ENCODE results near the gene CC2D2A. TPM values are rescaled to one million over a fixed set of nuclear protein-coding genes. Genes with fewer than 3 reads are reported as not detected.

Gene CC2D2A
- total RNA-seq, 1 experiment from 2014 or later, result 13.0 TPM

DNA sequence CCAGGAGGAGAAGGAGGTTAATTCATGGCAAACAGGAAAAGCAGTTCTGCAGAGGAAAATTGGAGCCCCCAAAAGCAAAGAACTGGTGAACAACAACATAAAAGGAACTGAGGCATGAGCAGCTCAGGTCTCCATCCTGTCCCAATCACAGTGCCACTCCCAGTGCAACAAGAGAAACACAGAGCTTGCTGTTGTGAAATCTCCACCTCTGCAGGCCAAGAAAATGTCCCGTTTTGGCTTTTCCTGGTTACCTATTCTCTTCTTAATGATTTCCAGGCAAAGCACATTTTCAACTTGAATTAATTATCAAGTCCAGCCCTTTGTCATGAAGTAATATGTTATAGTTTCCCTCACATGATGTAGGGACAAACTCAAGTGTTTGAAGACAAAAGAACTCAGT, 41.1 kb upstream of the CC2D2A start:
- intact Hi-C loops (cut with micrococcal nuclease), result no loop called here
- H4K20me1 ChIP-seq (ENCODE audit: insufficient read depth), result no peaks in the 10 kb centered on the region
- H3K36me3 ChIP-seq (ENCODE audit: control insufficient read depth in 1 of 2, insufficient read depth in 2 of 2, low read length in 2 of 2), result no peaks in the 10 kb centered on the region
- TF ChIP-seq, protein P1, sequence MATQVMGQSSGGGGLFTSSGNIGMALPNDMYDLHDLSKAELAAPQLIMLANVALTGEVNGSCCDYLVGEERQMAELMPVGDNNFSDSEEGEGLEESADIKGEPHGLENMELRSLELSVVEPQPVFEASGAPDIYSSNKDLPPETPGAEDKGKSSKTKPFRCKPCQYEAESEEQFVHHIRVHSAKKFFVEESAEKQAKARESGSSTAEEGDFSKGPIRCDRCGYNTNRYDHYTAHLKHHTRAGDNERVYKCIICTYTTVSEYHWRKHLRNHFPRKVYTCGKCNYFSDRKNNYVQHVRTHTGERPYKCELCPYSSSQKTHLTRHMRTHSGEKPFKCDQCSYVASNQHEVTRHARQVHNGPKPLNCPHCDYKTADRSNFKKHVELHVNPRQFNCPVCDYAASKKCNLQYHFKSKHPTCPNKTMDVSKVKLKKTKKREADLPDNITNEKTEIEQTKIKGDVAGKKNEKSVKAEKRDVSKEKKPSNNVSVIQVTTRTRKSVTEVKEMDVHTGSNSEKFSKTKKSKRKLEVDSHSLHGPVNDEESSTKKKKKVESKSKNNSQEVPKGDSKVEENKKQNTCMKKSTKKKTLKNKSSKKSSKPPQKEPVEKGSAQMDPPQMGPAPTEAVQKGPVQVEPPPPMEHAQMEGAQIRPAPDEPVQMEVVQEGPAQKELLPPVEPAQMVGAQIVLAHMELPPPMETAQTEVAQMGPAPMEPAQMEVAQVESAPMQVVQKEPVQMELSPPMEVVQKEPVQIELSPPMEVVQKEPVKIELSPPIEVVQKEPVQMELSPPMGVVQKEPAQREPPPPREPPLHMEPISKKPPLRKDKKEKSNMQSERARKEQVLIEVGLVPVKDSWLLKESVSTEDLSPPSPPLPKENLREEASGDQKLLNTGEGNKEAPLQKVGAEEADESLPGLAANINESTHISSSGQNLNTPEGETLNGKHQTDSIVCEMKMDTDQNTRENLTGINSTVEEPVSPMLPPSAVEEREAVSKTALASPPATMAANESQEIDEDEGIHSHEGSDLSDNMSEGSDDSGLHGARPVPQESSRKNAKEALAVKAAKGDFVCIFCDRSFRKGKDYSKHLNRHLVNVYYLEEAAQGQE (IDR thresholded peaks at IDR 0.05; ENCODE audit: low read depth), result no peak
- TF ChIP-seq SRF (IDR thresholded peaks at IDR 0.05; ENCODE audit: low read depth) (no peak), YY1 (IDR thresholded peaks at IDR 0.05; ENCODE audit: extremely low read depth, insufficient replicate concordance, low read depth, low read length) (no peak), ZBTB33 (IDR thresholded peaks at IDR 0.05; ENCODE audit: extremely low read depth, insufficient replicate concordance, low read length) (no peak), TCF7L2 (IDR thresholded peaks at IDR 0.05; ENCODE audit: borderline replicate concordance, extremely low read depth, insufficient read depth, insufficient read length) (no peak), MAX (IDR thresholded peaks at IDR 0.05) (no peak), CTCF (IDR thresholded peaks at IDR 0.05 in 2 of 3, conservative IDR thresholded peaks at IDR 0.05 in 1 of 3; ENCODE audit: borderline replicate concordance in 1 of 3, insufficient read depth in 1 of 3, low read depth in 2 of 3, low read length in 2 of 3) (no peak), SP1 (IDR thresholded peaks at IDR 0.05; ENCODE audit: low read depth) (no peak)
- TF ChIP-seq, protein P2, sequence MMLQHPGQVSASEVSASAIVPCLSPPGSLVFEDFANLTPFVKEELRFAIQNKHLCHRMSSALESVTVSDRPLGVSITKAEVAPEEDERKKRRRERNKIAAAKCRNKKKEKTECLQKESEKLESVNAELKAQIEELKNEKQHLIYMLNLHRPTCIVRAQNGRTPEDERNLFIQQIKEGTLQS (IDR thresholded peaks at IDR 0.05), result no peak
- H3K79me2 ChIP-seq (ENCODE audit: insufficient read depth, low read length), result no peaks in the 10 kb centered on the region
- ATAC-seq (no peak), DNase-seq (ENCODE audit: low read depth, low spot score) (no peak)
- ChIA-PET CTCF (no interaction called here), RAD21 (ENCODE audit: low non-redundant PET in 1 of 2, low total read pairs in 2 of 2, uncharacterized antibody in 2 of 2, unreplicated experiment in 2 of 2) (no interaction called here), POLR2A (no interaction called here)
- no TSS peak for BruUV-seq (replicated peaks)
- H3K4me2 ChIP-seq (ENCODE audit: low read length), result no peak overlapping the region
- no peaks in the 10 kb centered on the region for H3K9me2 ChIP-seq (ENCODE audit: insufficient read depth)
- H3K9ac ChIP-seq (ENCODE audit: low read length), result no peak overlapping the region
- H3K27ac ChIP-seq (ENCODE audit: low read depth, low read length), result no peak overlapping the region
- H2AFZ ChIP-seq (ENCODE audit: low read depth, low read length, poor library complexity, severe bottlenecking), result no peak overlapping the region
- no peak overlapping the region for H3K4me3 ChIP-seq (replicated peaks in 1 of 2; ENCODE audit: low read depth in 1 of 2, low read length in 2 of 2)
- H3K27me3 ChIP-seq (ENCODE audit: insufficient read depth, low read length), result peaks cover 15% of the 10 kb centered on the region; the same call in 1 of the 2 replicates
- H3K9me3 ChIP-seq (ENCODE audit: control insufficient read depth in 1 of 2, insufficient read depth in 1 of 2, low read depth in 1 of 2, low read length in 2 of 2), result no peaks in the 10 kb centered on the region
- no peaks in the 10 kb centered on the region for H3K4me1 ChIP-seq (ENCODE audit: control insufficient read depth in 1 of 2, insufficient read depth in 2 of 2, low read length in 2 of 2)
